GM19099 (cell line): ENCODE data around the gene AK4.

Experiments
- POLR2A ChIP-seq: IDR thresholded peaks from 3 replicates; pipeline ENCODE4 v1.6.1; 2011; ENCODE audit warnings: low read depth; ENCODE audit not compliant: insufficient read length; ENCODE audit errors: extremely low read depth

The AK4 gene

DNA sequence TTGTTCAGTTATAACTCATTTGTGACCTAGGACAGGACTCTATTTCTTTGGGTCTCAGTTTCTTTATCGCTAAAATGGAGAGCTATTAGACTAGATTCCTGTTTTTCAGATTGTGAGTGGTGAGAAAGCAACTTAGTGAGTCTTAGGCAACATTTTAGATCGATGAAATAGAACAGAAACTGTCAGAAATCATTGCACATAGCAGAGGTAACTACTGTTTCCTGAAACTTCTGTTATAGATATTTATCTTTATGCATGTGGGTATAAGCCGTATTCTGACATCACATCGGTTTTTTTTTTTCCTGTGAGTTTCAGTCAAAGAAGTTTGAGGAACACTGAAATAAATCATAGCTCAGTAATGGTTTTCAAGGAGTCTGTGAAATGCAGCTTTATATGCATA lies 119.3 kb downstream of the AK4 start:
- TF ChIP-seq POLR2A, result no peak

- TF ChIP-seq POLR2A, result no peak
These were observed 119.7 kb downstream of the AK4 start for GRCh38 chr1:65267683-65268082.

DNA sequence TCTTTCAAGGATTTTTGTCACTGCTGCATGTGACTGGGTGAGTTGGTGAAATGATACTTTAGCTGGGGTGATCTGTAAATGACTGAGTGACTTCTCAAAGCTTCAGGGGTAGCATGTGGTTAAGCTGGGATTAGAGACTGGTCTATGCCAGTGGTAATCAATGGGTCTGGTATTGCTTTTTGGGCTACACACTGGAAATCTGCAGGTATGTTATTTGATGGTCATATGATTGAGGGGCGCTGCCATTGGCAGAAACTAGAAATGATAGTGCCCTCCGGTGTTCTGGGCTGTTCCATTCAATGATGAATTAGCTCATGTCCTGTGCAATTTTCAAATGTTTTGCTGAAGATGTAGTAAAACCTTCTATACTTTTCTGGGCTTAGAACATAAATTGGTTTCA lies 121.6 kb downstream of the AK4 start:
- no peak for TF ChIP-seq POLR2A

DNA sequence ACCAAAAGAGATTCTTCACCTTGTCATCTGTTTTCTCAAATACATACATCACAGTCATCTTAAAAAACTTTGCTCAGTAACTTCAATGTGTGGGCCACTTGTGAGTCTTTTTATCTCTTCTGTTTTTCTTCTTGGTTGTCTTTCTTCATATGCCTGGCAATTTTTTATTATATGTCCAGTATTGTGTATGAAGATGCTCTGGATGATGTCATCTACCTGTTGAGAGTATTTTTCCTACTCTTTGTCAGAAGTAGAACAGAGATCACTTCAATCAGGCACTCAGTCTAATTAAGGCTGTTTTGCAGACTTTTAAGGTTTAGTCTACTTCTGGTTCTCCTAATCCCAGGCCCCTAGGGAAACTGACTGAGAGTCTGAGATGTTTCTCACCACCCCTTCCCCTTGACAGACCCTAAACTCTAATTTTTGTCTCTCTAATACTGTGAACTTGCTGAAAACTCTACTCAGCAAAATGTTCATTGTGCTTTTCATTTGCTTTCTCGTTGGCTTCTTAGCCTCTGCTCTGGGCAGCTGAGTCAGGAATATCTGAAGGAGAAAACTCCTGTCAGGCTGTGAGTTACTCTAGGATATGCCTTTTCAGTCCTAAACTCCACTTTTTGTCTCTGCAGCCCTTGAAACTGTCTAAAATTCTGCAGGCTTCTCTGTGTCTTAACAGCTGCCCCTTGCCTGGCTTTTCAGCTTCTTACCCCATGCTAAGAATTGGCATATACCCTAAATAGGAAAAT lies 128.4 kb downstream of the AK4 start:
- no peak for TF ChIP-seq POLR2A

GRCh38 chr1:65277605-65278347 lies 129.8 kb downstream of the AK4 start:
- TF ChIP-seq POLR2A, result no peak

- TF ChIP-seq POLR2A, result no peak
These were observed 130.5 kb downstream of the AK4 start for GRCh38 chr1:65278376-65279069.

DNA sequence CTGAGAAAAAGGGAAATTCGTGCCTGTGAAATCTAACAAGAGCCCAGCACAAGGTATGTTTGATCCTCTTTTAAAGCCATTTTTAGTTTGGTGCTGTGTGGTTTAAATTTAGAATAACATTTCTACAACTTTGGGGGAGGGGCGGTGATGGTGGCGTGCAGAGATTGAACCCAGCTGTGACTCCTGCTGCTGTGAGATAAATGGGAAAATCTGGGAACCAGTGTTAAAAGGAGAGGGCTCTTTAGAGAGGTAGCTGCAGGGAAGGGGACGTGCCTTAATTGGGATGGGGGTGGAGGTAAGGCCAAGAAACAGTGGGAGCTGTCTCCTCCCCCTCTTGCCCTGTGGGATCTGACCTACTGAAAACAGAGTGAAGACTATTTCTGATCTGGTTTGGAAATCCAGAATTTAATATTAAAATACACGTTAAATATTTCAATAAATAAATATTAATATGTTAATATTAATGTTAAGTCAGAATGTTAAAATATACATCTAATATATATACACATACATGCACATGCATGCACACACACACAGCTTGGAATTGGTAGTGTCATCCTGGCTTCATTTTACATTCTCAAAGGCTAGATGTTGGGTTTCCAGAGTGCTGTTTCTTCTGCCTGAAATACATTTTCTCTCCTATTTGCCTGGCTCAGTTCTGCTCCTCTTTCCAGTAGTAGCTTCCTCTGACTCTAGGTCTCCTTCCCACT lies 131.2 kb downstream of the AK4 start:
- TF ChIP-seq POLR2A, result no peak
